AML-193 (cell line): ENCODE results near the gene GNB1L.
"Not testable (repeated sequence)": the region's sequence is repeated elsewhere in the genome, so short reads cannot be mapped to it uniquely, and the experiment has no call there.

Experiments used
- DNase-seq, 2 experiments: peaks; one replicate each; lab custom pipeline; 2025; lab: John Stamatoyannopoulos, UW

The GNB1L gene

GRCh38 chr22:19889951-19890350 lies 35.3 kb upstream of the GNB1L start:
- no peak for DNase-seq

DNA sequence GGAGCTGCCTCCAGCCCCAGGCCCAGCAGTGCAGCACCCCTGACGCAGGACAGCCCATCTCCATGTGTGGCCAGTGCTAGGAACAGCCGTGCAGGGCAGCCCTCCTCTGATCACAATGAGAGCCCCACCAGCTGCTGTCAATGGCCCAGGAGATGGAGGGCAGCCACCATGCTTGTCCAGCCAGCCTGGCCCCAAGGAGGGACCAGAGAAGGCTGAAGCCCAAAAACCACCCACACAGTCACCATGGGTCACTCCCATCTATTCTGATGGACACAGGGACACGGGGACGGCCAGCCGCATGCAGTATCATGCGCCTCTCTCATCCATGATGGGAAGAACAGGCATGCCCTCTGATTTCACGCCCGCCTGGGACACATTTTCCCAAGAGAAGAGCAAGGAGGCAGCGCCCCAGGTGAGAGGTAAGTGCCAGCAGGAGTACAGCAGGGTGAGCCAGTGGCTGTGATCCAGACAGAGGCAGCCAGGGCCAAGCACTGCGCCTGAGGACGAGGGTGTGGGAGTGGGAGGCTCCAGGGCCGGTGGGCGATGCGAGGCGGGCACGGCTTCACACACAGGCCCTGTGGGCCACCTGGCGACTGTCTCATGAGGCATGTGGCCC lies 33.6 kb upstream of the GNB1L start:
- no peak for DNase-seq

DNA sequence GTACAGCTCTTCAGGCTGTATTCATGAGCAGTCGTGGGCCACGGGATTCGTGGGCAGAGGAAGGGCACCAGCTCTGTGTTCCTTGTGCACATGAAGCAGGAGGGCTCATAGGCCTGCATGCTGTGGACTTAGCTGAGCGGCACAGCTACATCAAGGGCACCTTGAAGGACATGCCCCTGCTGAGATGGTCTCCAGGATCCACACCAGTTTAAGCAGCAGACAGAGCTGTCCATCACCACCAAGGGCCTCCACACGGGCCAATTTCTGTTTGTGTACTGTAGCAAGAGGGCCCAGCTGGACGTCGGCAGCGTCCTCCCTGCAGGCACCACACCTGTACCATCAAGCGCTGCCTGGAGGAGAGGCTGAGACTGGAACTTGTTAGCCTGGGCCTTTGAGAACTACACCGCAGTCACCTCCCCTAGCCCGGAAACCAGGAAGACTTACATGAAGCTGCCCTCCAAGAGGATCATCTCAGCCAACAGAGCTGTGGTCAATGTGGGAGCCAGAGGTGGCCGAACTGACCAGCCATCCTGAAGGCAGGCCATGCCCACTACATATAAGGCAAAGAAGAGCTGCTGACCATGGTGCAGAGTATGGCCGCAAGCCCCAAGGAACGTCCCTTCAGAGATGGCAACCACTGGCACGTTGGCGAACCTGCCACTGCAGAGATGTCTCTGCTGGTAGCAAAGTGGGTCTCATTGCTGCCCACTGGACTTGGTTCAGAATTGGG lies 32.7 kb upstream of the GNB1L start:
- DNase-seq: no peak

GRCh38 chr22:19886605-19887255 lies 32.1 kb upstream of the GNB1L start:
- peak; percentile 98 for DNase-seq

DNA sequence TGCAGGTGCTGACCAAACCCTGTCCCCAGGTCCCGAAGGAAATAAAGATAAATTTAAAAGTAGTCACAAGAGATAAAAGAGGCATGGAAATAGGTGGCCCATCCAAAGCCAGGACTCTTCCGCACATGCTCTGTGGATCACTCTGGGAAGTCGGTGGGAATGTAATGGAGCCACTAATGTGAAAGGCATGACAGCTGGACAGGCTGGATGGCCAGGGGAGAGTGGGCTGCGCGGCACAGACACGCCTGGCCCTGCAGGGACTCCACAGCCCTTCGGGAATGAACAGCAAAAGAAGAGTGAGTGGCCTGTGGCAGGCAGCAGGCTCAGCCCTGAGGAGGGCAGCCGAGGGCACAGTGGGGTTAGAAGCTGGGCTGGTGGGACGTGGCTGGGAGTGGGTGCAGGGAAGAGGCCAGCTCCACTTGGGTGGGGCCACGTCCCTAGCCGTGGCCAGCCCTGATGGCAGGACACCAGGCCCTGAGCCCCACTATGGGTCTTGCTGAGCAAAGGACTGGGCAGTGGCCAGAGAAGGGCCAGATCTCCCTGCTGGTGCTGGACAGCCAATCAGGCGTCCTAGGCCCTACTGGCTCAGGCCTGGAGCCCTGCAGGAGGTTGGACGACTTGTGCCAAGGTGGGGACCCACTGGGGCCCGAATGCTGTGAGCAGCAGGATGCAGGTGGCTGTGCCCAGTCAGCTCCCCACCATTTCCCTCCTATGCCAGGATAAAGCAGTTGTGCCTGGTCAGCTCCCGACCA lies 31.3 kb upstream of the GNB1L start:
- DNase-seq: no peak

DNA sequence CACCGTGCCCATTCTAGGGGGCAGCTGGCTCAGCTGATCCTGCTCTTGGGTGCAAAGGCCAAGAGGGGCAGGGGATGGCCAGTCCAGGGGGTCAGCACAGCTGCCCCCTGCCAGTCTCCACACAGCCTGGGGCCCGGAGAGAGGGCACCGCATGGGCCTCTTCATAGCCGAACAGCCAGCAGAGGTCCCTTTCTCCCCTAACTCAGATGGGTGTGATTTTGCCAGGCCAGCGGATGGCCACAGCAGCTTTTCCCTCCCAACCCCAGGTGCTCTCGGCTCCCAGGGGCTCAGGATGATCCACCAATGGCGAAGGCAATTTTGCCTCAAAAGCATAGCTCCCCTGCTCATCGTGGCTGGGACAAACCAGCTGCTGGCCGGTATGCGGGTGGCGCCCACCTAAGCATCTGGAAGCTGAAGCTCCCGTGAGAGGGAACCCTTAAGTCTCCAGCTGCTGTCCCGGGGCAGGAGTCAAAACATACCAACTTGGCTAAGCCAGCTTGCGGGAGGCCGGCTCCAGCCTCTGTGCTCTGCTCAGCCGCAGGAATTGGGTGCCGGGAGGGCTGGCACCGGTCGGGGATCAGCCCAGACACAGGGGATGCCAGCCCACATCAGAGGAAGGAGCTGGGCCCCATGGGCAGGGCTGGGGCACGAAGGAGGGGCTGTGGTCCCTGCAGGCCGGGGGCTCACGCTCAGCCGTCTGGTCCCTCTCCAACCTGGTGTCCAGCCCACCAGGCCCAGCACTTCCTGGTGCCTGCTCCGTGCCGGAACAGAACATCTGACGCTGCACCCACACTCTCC lies 30.5 kb upstream of the GNB1L start:
- no peak for DNase-seq

DNA sequence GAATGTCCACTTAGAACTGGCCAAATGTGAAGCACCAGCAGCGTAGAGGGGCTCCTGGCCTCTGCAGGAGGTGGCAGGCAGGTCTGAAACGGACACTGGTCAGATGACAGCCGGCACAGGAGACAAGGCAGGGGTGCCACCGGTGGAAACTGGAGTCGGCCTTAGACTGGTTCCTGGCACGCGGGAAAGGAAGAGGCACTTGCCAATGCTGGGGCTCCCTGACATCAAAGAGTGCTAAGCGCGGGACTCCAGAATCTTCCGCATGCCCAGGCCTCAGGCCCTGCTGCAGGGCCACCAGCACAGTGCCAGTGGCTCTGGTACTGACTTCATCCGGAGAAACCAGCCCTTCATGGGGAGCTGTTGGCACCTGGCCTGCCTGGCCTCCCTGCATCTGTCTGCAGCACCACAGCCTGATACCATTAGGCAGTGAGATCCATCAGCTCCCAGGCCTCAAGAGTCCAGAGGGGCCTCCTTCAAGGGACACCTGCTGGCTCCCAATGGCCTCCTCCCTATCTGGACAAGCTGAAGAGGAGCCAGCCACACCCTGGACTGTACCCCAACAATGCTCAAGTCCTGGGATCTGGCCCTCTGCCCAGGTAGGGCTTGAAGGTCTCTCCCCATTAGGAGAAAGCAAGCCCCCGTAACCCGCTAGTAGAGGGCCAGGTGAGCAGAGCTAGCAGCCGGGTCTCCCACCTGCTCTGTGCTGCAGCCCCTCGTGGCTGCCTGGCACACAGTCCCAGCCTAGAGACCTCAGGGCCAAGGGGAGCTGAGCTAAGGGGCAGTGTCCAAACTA lies 29.7 kb upstream of the GNB1L start:
- no peak for DNase-seq

DNA sequence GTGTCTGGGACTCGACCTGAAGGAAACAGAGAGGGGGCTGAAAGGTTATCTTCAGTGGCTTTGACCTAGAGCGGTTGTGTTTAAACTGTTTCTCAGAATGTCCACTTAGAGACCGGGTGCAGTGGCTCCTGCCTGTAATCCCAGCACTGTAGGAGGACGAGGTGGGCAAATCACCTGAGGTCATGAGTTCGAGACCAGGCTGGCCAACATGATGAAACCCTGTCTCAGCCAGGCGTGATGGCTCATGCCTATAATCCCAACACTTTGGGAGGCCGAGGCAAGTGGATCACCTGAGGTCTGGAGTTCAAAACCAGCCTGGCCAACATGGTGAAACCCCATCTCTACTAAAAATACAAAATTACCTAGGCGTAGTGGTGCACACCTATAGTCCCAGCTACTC lies 28.8 kb upstream of the GNB1L start:
- DNase-seq: not testable (repeated sequence)

- no peak for DNase-seq
These were observed 28.0 kb upstream of the GNB1L start for GRCh38 chr22:19882446-19883381.

- DNase-seq: no peak
These were observed 26.3 kb upstream of the GNB1L start for GRCh38 chr22:19880786-19881569.

DNA sequence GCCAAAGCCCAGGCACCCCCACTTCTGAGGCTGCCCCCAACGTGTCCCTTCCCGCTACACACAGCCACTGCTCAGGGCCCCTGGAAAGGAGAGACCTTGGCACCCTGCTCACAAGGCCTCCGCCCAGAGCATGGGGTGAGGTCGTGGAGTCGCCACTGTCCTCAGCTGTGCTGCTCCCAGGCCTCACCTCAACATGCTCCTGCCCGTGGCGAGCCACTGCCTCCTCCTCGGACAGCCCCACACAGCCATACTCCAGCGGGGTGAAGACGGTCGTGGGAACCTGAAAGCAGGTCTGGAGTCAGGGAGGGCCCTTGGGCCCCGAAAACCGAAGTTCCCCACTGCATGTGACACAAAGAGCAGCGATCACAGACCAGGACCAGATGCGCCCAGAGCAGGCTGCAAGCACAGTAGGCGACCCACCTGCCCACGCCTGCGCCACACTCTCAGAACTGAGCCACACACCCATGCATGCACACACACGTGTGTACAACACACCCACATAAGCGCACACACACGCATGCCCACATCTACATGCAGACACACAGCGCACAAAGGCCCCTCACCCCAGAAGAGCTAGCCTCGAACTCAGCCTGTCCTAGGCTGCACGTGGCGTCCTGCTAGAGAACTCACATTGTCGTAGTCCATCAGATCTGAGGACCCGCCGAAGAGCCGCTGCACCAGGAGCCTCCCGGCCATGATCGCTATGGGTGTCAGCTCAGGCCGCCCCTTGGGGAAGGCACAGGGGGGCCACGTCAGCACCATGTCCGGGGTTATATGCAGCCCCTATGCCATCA lies 25.5 kb upstream of the GNB1L start:
- no peak for DNase-seq

DNA sequence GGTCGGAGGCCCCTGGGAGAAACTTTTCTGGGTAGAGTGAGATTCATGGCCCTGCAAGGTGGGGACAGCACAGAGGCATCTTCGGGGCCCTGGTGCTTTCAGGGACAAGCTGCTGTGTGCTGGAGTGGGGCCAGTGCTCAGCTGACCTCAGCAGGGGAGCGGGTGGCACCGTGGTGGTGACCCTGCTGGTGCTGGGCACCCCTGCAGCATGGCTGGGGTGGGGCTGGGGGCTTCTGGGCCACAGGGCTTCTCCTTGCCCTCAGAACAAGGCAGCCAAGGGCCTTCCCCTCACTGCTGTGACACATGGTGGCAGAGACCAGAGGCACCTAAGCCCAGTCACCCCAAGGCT lies 24.9 kb upstream of the GNB1L start:
- no peak for DNase-seq

DNA sequence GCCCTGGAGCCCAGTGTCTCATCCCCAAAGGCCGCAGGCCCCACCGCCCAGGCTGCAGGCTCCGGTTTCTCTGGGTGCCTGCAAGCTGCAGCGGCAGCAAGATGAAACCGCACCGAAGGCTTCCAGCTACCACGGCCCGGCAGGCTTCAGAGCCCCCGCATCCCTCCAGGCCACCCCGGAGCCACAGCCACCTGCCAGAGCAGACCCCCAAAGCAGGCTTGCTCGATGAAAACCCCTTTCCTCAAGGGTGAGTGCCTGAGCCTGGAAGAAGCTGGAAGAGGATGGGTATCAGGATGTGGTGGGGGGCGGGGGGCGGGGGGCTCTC lies 24.5 kb upstream of the GNB1L start:
- no peak for DNase-seq

- DNase-seq: no peak
These were observed 24.0 kb upstream of the GNB1L start for GRCh38 chr22:19878461-19879245.

GRCh38 chr22:19877626-19878339 lies 23.1 kb upstream of the GNB1L start:
- no peak for DNase-seq

GRCh38 chr22:19876941-19877625 lies 22.4 kb upstream of the GNB1L start:
- no peak for DNase-seq
